Measurements from ENCODE around the gene FAM3C.

DNA sequence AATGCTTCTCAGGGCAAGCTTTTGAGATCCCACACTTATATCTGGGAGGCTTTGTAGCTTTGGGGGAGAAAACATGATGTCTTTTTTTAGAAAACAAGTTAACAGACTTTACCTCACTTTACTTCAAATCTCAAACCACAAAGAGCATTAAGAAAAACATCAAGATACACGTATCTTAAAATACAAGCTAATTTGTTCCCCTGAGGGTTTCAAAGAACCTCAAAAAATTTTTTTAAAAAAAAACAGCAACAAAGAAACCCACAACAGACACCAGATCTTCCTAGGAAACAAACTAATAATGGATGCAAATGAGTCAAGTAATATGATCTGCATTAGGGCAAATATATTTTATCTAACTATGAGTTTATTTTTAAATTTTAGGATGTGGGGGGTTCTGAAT lies 24.7 kb downstream of the FAM3C start:
- TF ChIP-seq POLR2AphosphoS5 (IDR thresholded peaks at IDR 0.05; ENCODE audit: low read depth) = no peak
- TF ChIP-seq, protein P1, sequence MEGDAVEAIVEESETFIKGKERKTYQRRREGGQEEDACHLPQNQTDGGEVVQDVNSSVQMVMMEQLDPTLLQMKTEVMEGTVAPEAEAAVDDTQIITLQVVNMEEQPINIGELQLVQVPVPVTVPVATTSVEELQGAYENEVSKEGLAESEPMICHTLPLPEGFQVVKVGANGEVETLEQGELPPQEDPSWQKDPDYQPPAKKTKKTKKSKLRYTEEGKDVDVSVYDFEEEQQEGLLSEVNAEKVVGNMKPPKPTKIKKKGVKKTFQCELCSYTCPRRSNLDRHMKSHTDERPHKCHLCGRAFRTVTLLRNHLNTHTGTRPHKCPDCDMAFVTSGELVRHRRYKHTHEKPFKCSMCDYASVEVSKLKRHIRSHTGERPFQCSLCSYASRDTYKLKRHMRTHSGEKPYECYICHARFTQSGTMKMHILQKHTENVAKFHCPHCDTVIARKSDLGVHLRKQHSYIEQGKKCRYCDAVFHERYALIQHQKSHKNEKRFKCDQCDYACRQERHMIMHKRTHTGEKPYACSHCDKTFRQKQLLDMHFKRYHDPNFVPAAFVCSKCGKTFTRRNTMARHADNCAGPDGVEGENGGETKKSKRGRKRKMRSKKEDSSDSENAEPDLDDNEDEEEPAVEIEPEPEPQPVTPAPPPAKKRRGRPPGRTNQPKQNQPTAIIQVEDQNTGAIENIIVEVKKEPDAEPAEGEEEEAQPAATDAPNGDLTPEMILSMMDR (IDR thresholded peaks at IDR 0.05; ENCODE audit: insufficient read depth, low read length) = no peak
- TF ChIP-seq REST (IDR thresholded peaks at IDR 0.05; ENCODE audit: insufficient replicate concordance, low read depth) = no peak
- TF ChIP-seq GABPA (IDR thresholded peaks at IDR 0.05; ENCODE audit: low read depth) = no peak
- TF ChIP-seq SPI1 (IDR thresholded peaks at IDR 0.05; ENCODE audit: borderline replicate concordance, low read depth) = no peak
